Trophoblast cell (in vitro differentiated cells and primary cell): ENCODE data around the gene TBX6.
A peak's percentile ranks its signal among the peaks of the same experiment; 100 is the strongest.

ENCODE experiments used
- DNase-seq, 2 donors: peaks; one replicate each; pipeline ENCODE4 v3.0.0-alpha.2; 2016
- H2AFZ ChIP-seq: 2 replicates; pipeline ENCODE4 v1.6.1; 2013; ENCODE audit warnings: low read length, moderate library complexity, mild to moderate bottlenecking; ENCODE audit not compliant: insufficient read depth, poor library complexity
- H2AK5ac ChIP-seq: 2 replicates; pipeline ENCODE4 v1.6.1; 2013; ENCODE audit warnings: mild to moderate bottlenecking, low read length
- H2BK120ac ChIP-seq: 2 replicates; pipeline ENCODE4 v1.6.1; 2013; ENCODE audit warnings: low read length, mild to moderate bottlenecking, moderate library complexity; ENCODE audit not compliant: insufficient read depth, poor library complexity
- H2BK12ac ChIP-seq: 2 replicates; pipeline ENCODE4 v1.6.1; 2013; ENCODE audit warnings: mild to moderate bottlenecking, low read length, moderate library complexity
- H2BK5ac ChIP-seq: 2 replicates; pipeline ENCODE4 v1.6.1; 2013; ENCODE audit warnings: low read length, low read depth, moderate library complexity, mild to moderate bottlenecking; ENCODE audit not compliant: poor library complexity
- H3K14ac ChIP-seq: 2 replicates; pipeline ENCODE4 v1.6.1; 2013; ENCODE audit warnings: mild to moderate bottlenecking, low read length
- H3K18ac ChIP-seq: 2 replicates; pipeline ENCODE4 v1.6.1; 2013; ENCODE audit warnings: mild to moderate bottlenecking, low read length
- H3K23ac ChIP-seq: 2 replicates; pipeline ENCODE4 v1.6.1; 2013; ENCODE audit warnings: low read length
- H3K27ac ChIP-seq: 2 replicates; pipeline ENCODE4 v1.5.1; 2013; ENCODE audit warnings: low read depth, mild to moderate bottlenecking, inconsistent platforms, low read length, moderate library complexity
- H3K27me3 ChIP-seq: 2 replicates; pipeline ENCODE4 v1.6.1; 2013; ENCODE audit warnings: inconsistent platforms, mild to moderate bottlenecking, low read length, moderate library complexity; ENCODE audit not compliant: insufficient read depth
- H3K36me3 ChIP-seq, 2 experiments: 1 replicate in 1 of 2; 2 replicates in 1 of 2; pipeline ENCODE4 v1.6.1; 2013; ENCODE audit warnings: low read length in 2 of 2, mild to moderate bottlenecking in 2 of 2, moderate library complexity in 1 of 2; ENCODE audit not compliant: insufficient read depth in 2 of 2, control insufficient read depth in 1 of 2
- H3K4ac ChIP-seq: 2 replicates; pipeline ENCODE4 v1.6.1; 2013; ENCODE audit warnings: low read depth, mild to moderate bottlenecking, low read length, moderate library complexity
- H3K4me1 ChIP-seq, 2 experiments: 1 replicate in 1 of 2; 2 replicates in 1 of 2; pipeline ENCODE4 v1.6.1; 2013; ENCODE audit warnings: low read length in 2 of 2, mild to moderate bottlenecking in 2 of 2, moderate library complexity in 1 of 2; ENCODE audit not compliant: insufficient read depth in 2 of 2, control insufficient read depth in 1 of 2
- H3K4me2 ChIP-seq: 2 replicates; pipeline ENCODE4 v1.6.1; 2013; ENCODE audit warnings: inconsistent platforms, mild to moderate bottlenecking, low read length, moderate library complexity
- H3K4me3 ChIP-seq: 2 replicates; pipeline ENCODE4 v1.5.1; 2013; ENCODE audit warnings: mild to moderate bottlenecking, low read depth, low read length, inconsistent platforms
- H3K79me1 ChIP-seq: one replicate; pipeline ENCODE4 v1.6.1; 2013; ENCODE audit warnings: low read length
- H3K79me2 ChIP-seq: 2 replicates; pipeline ENCODE4 v1.6.1; 2013; ENCODE audit warnings: low read length, mild to moderate bottlenecking; ENCODE audit not compliant: control insufficient read depth, insufficient read depth, poor library complexity
- H3K9ac ChIP-seq: 2 replicates; pipeline ENCODE4 v1.6.1; 2013; ENCODE audit warnings: mild to moderate bottlenecking, low read length
- H3K9me3 ChIP-seq: 2 replicates; pipeline ENCODE4 v1.6.1; 2013; ENCODE audit warnings: low read depth, mild to moderate bottlenecking, control low read depth, inconsistent platforms, low read length; ENCODE audit not compliant: insufficient read depth
- H4K12ac ChIP-seq: 2 replicates; pipeline ENCODE4 v1.6.1; 2013; ENCODE audit warnings: low read depth, mild to moderate bottlenecking, low read length, moderate library complexity
- H4K8ac ChIP-seq: 2 replicates; pipeline ENCODE4 v1.6.1; 2013; ENCODE audit warnings: low read depth, mild to moderate bottlenecking, low read length, moderate library complexity
- H4K91ac ChIP-seq: one replicate; pipeline ENCODE4 v1.6.1; 2013; ENCODE audit warnings: low read depth, mild to moderate bottlenecking, low read length, moderate library complexity
- WGBS: extraction: QIAGEN DNeasy Blood & Tissue Kit; methylation state at CpG from one replicate; pipeline ENCODE4 v1.1.7; 2013; ENCODE audit warnings: missing lambda C conversion rate; ENCODE audit not compliant: insufficient read length, insufficient coverage; ENCODE audit errors: extremely low coverage; 5-methylcytosine and 5-hydroxymethylcytosine counted together

The TBX6 gene

GRCh38 chr16:30060346-30060745 is 31.4 kb downstream of the TBX6 start:
- H3K23ac ChIP-seq: no peak overlapping the region
- no peak overlapping the region for H3K9ac ChIP-seq
- no peak overlapping the region for H2BK12ac ChIP-seq
- no peak overlapping the region for H4K12ac ChIP-seq
- peaks cover 0 to 1% of the 10 kb centered on the region in 2 experiments for H3K36me3 ChIP-seq
- no peak overlapping the region for H3K4me3 ChIP-seq
- H3K18ac ChIP-seq: no peak overlapping the region
- H2BK5ac ChIP-seq: no peak overlapping the region
- no peak overlapping the region for H3K4me2 ChIP-seq
- H2BK120ac ChIP-seq: no peak overlapping the region
- H3K79me1 ChIP-seq: peaks cover 10% of the 10 kb centered on the region
- H2AK5ac ChIP-seq: no peak overlapping the region
- no peak overlapping the region for H3K4ac ChIP-seq
- H3K27ac ChIP-seq: no peak overlapping the region
- no peak overlapping the region for H2AFZ ChIP-seq
- no peaks in the 10 kb centered on the region for H3K9me3 ChIP-seq
- WGBS: no CpG with 5 or more reads among the region's 4 CpGs
- H3K79me2 ChIP-seq: peaks cover 8% of the 10 kb centered on the region
- H4K8ac ChIP-seq: no peak overlapping the region
- no peaks in the 10 kb centered on the region for H3K27me3 ChIP-seq
- H3K4me1 ChIP-seq: peaks cover 15 to 21% of the 10 kb centered on the region in 2 experiments
- no peak overlapping the region for H4K91ac ChIP-seq
- DNase-seq: no peak
- no peak overlapping the region for H3K14ac ChIP-seq

- no peak overlapping the region for H3K18ac ChIP-seq
- H3K23ac ChIP-seq: no peak overlapping the region
- WGBS: no CpG with 5 or more reads among the region's 10 CpGs
Observed at GRCh38 chr16:30054959-30055553, 36.7 kb downstream of the TBX6 start.

GRCh38 chr16:30054451-30054850 is 37.3 kb downstream of the TBX6 start:
- no peak overlapping the region for H3K18ac ChIP-seq
- peaks cover 2% of the 10 kb centered on the region for H3K79me2 ChIP-seq
- H3K36me3 ChIP-seq: no peaks in the 10 kb centered on the region
- no peaks in the 10 kb centered on the region for H3K27me3 ChIP-seq
- no peak overlapping the region for H2BK120ac ChIP-seq
- no peak overlapping the region for H3K4ac ChIP-seq
- H3K4me1 ChIP-seq: peaks cover 3 to 14% of the 10 kb centered on the region in 2 experiments
- no peak overlapping the region for H2AK5ac ChIP-seq
- no peak overlapping the region for H2AFZ ChIP-seq
- H4K8ac ChIP-seq: no peak overlapping the region
- H4K91ac ChIP-seq: no peak overlapping the region
- H2BK12ac ChIP-seq: no peak overlapping the region
- H3K9ac ChIP-seq: peak overlapping the region; percentile 33
- peaks cover 3% of the 10 kb centered on the region for H3K9me3 ChIP-seq
- H3K23ac ChIP-seq: peak overlapping the region; percentile 18
- H3K79me1 ChIP-seq: peaks cover 5% of the 10 kb centered on the region
- no peak overlapping the region for H2BK5ac ChIP-seq
- no peak overlapping the region for H3K14ac ChIP-seq
- no peak overlapping the region for H3K4me2 ChIP-seq
- no CpG with 5 or more reads among the region's 8 CpGs for WGBS
- H3K4me3 ChIP-seq: no peak overlapping the region
- no peak for DNase-seq
- no peak overlapping the region for H4K12ac ChIP-seq
- no peak overlapping the region for H3K27ac ChIP-seq

More at GRCh38 chr16:30054959-30055553, 36.7 kb downstream of the TBX6 start:
- no peak overlapping the region for H2AFZ ChIP-seq
- H2BK120ac ChIP-seq: no peak overlapping the region
- no peak overlapping the region for H4K12ac ChIP-seq
- peaks cover 3% of the 10 kb centered on the region for H3K9me3 ChIP-seq
- H3K4me1 ChIP-seq: peaks cover 3 to 14% of the 10 kb centered on the region in 2 experiments
- no peaks in the 10 kb centered on the region for H3K27me3 ChIP-seq
- H3K9ac ChIP-seq: no peak overlapping the region
- H2BK5ac ChIP-seq: no peak overlapping the region
- peaks cover 5% of the 10 kb centered on the region for H3K79me1 ChIP-seq
- H3K79me2 ChIP-seq: peaks cover 2% of the 10 kb centered on the region
- H4K8ac ChIP-seq: no peak overlapping the region
- no peak overlapping the region for H3K4me2 ChIP-seq
- no peak overlapping the region for H2AK5ac ChIP-seq
- H4K91ac ChIP-seq: no peak overlapping the region
- H3K27ac ChIP-seq: no peak overlapping the region
- peak; percentile 34 to 51 for DNase-seq
- peaks cover 0 to 1% of the 10 kb centered on the region in 2 experiments for H3K36me3 ChIP-seq
- no peak overlapping the region for H3K4ac ChIP-seq
- no peak overlapping the region for H3K14ac ChIP-seq
- no peak overlapping the region for H2BK12ac ChIP-seq
- H3K4me3 ChIP-seq: no peak overlapping the region

- Histone ChIP-seq H2BK12ac (no peak overlapping the region), H4K91ac (peak overlapping the region; percentile 38), H2AK5ac (no peak overlapping the region), H3K4me2 (peak overlapping the region; percentile 98), H3K27me3 (no peaks in the 10 kb centered on the region), H3K27ac (no peak overlapping the region), H3K36me3 (no peaks in the 10 kb centered on the region), H4K12ac (no peak overlapping the region), H3K23ac (no peak overlapping the region), H3K79me2 (peaks cover 2% of the 10 kb centered on the region), H3K4me3 (peak overlapping the region; percentile 73), H3K18ac (no peak overlapping the region), H2AFZ (peak overlapping the region; percentile 68), H3K9me3 (peaks cover 3% of the 10 kb centered on the region), H2BK5ac (no peak overlapping the region), H4K8ac (peak overlapping the region; percentile 44), H2BK120ac (no peak overlapping the region), H3K9ac (peak overlapping the region; percentile 69), H3K14ac (no peak overlapping the region), H3K4me1 (peaks cover 3 to 14% of the 10 kb centered on the region in 2 experiments), H3K79me1 (peaks cover 5% of the 10 kb centered on the region), H3K4ac (no peak overlapping the region)
- peak; percentile 64 to 73 for DNase-seq
- WGBS: no CpG with 5 or more reads among the region's 19 CpGs
Observed at GRCh38 chr16:30053376-30054015, 38.2 kb downstream of the TBX6 start.
